Rectal smooth muscle tissue (tissue), 1 donor: ENCODE measurements around the gene EPHA4.

Source experiments
- H3K27ac ChIP-seq: one replicate; pipeline ENCODE4 v1.7.0; 2013; ENCODE audit warnings: low read depth, low read length, inconsistent platforms
- H3K27me3 ChIP-seq: one replicate; pipeline ENCODE4 v1.7.0; 2013; ENCODE audit warnings: low read length; ENCODE audit not compliant: control insufficient read depth, insufficient read depth
- H3K36me3 ChIP-seq: one replicate; pipeline ENCODE4 v1.7.0; 2013; ENCODE audit warnings: low read length; ENCODE audit not compliant: control insufficient read depth, insufficient read depth
- H3K4me1 ChIP-seq: one replicate; pipeline ENCODE4 v1.7.0; 2013; ENCODE audit warnings: low read length; ENCODE audit not compliant: control insufficient read depth, insufficient read depth
- H3K4me3 ChIP-seq: one replicate; pipeline ENCODE4 v1.7.0; 2013; ENCODE audit warnings: low read length
- H3K9ac ChIP-seq: one replicate; pipeline ENCODE4 v1.7.0; 2013; ENCODE audit warnings: low read length

Gene EPHA4

DNA sequence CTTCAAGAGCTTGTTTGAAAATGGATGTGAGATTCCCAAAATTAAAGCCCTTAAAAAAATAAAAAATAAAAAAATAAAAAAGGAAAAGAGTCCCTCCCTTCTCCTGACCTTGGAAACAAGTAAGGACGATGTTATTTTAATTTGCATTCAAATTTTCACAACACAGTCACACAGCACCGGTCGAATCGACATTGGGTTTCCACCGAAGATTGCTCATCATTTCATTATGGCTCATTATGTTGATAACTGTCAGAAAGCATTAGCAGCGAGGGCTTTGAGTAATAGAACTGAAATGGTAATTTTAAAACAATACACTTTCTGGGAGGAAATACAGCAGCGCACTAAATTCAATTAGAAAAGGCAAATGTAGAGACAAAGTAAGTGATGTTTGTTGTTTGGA lies 78.7 kb downstream of the EPHA4 start:
- Histone ChIP-seq H3K27ac (no peak overlapping the region), H3K27me3 (no peaks in the 10 kb centered on the region), H3K4me3 (no peak overlapping the region), H3K9ac (no peak overlapping the region), H3K4me1 (peaks cover 2% of the 10 kb centered on the region), H3K36me3 (no peaks in the 10 kb centered on the region)

- no peaks in the 10 kb centered on the region for H3K27me3 ChIP-seq
These were observed 79.5 kb downstream of the EPHA4 start for GRCh38 chr2:221492636-221493035.

DNA sequence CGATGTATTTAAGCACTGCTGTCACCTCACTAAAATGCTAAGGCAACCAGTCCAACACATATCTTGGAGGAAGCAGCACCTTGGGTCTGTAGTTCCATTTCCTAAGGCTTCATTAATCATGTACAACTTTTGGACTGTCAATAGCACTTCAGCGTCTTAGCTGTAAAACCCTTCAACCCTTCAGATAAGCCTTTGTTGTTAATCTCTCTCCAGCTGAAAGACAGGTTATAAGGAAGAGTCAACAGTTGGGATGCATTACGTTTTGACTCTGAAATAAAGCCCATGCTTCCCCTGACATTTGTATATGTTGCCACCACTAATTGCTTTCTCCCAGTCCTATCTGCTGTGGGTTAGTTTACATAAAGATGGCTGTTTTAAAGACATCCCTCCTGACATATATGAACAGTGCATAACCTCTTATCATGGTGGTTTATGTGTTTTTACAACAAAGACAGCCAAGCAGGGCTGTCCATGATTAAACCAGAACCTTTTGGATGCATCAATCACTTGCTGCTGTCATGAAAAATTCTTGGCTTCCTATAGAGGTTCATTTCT lies 81.5 kb downstream of the EPHA4 start:
- no peak overlapping the region for H3K4me3 ChIP-seq
- no peak overlapping the region for H3K27ac ChIP-seq
- H3K36me3 ChIP-seq: no peaks in the 10 kb centered on the region
- peaks cover 2% of the 10 kb centered on the region for H3K4me1 ChIP-seq
- H3K9ac ChIP-seq: no peak overlapping the region
- H3K27me3 ChIP-seq: no peaks in the 10 kb centered on the region

More at GRCh38 chr2:221492636-221493035, 79.5 kb downstream of the EPHA4 start:
- H3K36me3 ChIP-seq: no peaks in the 10 kb centered on the region
- H3K4me1 ChIP-seq: peaks cover 2% of the 10 kb centered on the region
- H3K9ac ChIP-seq: no peak overlapping the region
- H3K27ac ChIP-seq: no peak overlapping the region
- no peak overlapping the region for H3K4me3 ChIP-seq

- Histone ChIP-seq H3K9ac (no peak overlapping the region), H3K27me3 (no peaks in the 10 kb centered on the region), H3K4me3 (no peak overlapping the region), H3K36me3 (no peaks in the 10 kb centered on the region), H3K4me1 (peaks cover 2% of the 10 kb centered on the region), H3K27ac (no peak overlapping the region)
These were observed 83.8 kb downstream of the EPHA4 start for GRCh38 chr2:221488136-221488807.

- Histone ChIP-seq H3K4me1 (peaks cover 2% of the 10 kb centered on the region), H3K9ac (no peak overlapping the region), H3K27me3 (no peaks in the 10 kb centered on the region), H3K27ac (no peak overlapping the region), H3K4me3 (no peak overlapping the region), H3K36me3 (no peaks in the 10 kb centered on the region)
These were observed 86.0 kb downstream of the EPHA4 start for GRCh38 chr2:221486106-221486505.

DNA sequence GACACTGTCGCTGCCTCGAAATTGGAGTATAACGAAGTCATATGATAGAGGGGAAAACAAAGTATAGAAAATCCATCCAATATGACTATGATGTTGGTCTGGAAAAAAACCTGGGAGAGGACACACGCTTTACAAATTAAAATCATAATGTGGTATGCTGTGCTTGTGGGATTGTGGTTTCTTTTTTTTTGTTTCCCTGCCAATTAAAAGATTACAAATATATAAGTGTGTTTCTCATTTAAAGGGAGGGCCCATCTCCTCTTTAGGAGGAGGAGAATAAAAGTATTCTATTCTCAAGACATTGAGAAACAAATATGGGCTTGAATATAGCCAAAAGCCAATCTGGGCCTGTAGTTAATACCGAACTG lies 86.6 kb downstream of the EPHA4 start:
- Histone ChIP-seq H3K9ac (no peak overlapping the region), H3K27me3 (no peaks in the 10 kb centered on the region), H3K4me1 (peaks cover 2% of the 10 kb centered on the region), H3K27ac (no peak overlapping the region), H3K36me3 (no peaks in the 10 kb centered on the region), H3K4me3 (no peak overlapping the region)

- no peak overlapping the region for H3K27ac ChIP-seq
- H3K9ac ChIP-seq: no peak overlapping the region
- no peak overlapping the region for H3K4me3 ChIP-seq
- no peaks in the 10 kb centered on the region for H3K27me3 ChIP-seq
- no peaks in the 10 kb centered on the region for H3K4me1 ChIP-seq
- no peaks in the 10 kb centered on the region for H3K36me3 ChIP-seq
These were observed 87.2 kb downstream of the EPHA4 start for GRCh38 chr2:221484761-221485502.

DNA sequence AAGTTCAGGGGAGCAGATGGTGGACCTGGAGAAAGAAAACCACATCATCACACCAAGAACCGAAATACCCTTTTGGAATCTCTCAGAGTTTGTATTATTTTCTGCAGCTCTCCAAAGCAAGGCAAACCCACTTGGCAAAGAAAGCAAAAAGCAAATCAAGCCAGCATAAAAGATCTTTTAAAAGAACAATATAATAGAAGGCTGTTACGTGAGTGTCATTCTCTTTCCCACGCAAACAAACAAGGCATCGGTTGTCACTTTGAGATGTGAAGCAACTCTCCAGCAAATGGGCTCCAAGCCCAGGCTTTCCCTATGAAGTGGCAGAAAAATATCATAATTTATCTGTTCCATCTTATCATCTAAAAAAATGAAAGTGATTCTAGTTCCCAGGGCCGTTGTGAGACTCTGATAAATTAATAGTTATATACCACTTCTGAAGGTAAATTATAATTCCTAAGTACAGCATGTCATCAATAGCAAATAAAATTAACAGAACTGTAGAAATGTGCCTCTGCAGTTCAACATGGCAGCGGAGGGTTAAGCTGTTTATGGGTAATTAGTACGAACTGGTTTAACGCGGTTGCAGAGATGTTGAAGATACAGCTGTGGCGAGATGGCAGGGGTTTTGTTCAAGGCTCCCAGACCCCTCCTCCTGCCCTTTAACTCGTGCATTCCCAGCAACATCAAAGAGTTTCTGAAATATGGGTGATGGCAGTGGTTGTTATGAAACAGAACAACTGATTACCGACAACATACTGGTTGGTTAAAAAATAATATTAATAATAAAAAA lies 89.2 kb downstream of the EPHA4 start:
- Histone ChIP-seq H3K27me3 (no peaks in the 10 kb centered on the region), H3K27ac (no peak overlapping the region), H3K9ac (no peak overlapping the region), H3K36me3 (no peaks in the 10 kb centered on the region), H3K4me3 (no peak overlapping the region), H3K4me1 (no peaks in the 10 kb centered on the region)

- Histone ChIP-seq H3K36me3 (no peaks in the 10 kb centered on the region), H3K4me1 (no peaks in the 10 kb centered on the region), H3K27ac (no peak overlapping the region), H3K4me3 (no peak overlapping the region), H3K9ac (no peak overlapping the region), H3K27me3 (no peaks in the 10 kb centered on the region)
These were observed 91.3 kb downstream of the EPHA4 start for GRCh38 chr2:221480821-221481220.

DNA sequence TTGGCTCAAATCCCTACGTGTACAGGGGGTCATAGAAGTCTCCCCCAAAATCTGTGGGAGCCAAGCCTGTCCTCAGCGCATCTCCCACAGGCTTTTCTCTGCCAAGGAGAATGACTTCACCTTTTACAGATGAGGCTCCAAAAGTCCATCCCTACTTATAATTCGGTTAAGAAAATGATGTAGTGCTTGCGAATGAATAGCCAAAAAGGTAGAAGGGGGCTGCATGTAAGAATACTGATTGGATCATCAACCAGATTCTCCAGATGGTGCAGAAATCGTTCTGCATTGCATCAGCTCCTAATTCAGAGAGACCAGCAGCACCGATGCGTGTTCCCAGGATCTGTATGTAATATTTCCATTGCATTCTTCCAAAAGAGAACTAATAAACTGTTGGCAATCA lies 91.9 kb downstream of the EPHA4 start:
- no peaks in the 10 kb centered on the region for H3K27me3 ChIP-seq
- H3K4me3 ChIP-seq: no peak overlapping the region
- H3K27ac ChIP-seq: no peak overlapping the region
- H3K9ac ChIP-seq: no peak overlapping the region
- H3K36me3 ChIP-seq: no peaks in the 10 kb centered on the region
- H3K4me1 ChIP-seq: no peaks in the 10 kb centered on the region

DNA sequence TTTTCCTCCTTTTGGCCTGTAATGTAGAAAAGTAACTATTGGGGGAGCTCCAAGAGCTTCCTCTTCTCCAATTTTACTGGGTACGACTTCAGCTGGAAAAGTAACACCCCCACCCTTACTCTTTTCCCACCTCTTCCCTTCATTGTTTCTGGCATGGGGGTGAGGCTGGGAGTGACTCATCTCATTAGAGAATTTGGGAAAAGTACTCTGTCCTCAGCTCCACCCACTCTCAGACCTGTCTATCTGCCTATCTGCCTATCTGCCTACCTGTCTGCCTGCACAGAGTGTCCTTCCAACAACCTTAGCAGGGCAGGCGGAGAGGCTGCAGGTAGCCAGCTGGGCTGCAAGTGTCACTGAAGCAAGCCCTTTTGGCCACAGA lies 93.6 kb downstream of the EPHA4 start:
- no peak overlapping the region for H3K27ac ChIP-seq
- H3K9ac ChIP-seq: no peak overlapping the region
- H3K4me1 ChIP-seq: no peaks in the 10 kb centered on the region
- H3K4me3 ChIP-seq: no peak overlapping the region
- H3K36me3 ChIP-seq: no peaks in the 10 kb centered on the region
- no peaks in the 10 kb centered on the region for H3K27me3 ChIP-seq

DNA sequence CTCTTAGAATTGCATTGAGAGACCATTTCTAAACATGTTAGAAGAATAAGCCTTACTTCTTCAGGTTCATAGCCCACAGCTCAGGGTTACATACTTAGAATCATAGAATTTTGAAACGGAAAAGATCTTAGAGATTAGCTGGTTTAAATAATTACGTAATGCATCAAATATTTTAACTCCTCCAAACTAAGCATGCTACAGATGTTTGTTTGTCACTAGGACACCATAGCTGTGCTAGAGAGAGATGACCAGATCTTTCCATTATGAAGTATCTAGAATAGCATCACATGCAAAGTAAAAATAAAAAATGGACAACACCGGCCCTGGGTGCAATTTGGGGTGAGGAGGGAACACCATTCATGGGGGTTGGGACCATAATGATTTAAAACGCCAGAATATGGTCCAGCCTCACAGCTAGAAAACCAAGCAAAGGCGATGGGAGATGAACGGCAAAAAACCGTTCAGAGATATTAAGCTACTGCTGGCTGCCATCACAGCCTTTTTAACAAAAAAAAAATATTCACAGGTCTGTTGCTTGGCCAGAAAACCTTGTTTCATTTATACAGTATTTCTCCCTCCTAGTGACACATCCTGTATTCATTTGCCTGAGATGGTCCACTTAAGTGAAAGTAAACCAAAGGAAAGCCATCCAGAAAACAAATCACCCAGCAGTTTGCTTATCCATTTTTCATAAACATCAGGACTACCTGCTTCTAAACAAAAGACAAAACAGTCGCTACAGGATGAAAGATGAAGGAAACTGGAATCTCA lies 94.2 kb downstream of the EPHA4 start:
- Histone ChIP-seq H3K36me3 (no peaks in the 10 kb centered on the region), H3K27me3 (no peaks in the 10 kb centered on the region), H3K4me1 (no peaks in the 10 kb centered on the region), H3K9ac (no peak overlapping the region), H3K27ac (no peak overlapping the region), H3K4me3 (no peak overlapping the region)
